Subcutaneous adipose tissue (tissue), 4 donors: ENCODE data around the gene SMIM20. TPM values are rescaled to one million over a fixed set of nuclear protein-coding genes. Genes with fewer than 3 reads are reported as not detected.

Experiments used
- total RNA-seq, 4 donors: library from RNA; depleted of rRNA; stranded (reverse); fragments of >200 nt; gene quantifications; one replicate each; pipeline ENCODE4 v1.1.0, GENCODE V29; 2016
- TF ChIP-seq, protein P1 (sequence below): fragments of 450-650 bp; IDR thresholded peaks from one replicate; pipeline ENCODE4 v1.5.1; 2016; ENCODE audit warnings: low read depth, mild to moderate bottlenecking, control low read depth, antibody characterized with exemption, moderate library complexity

The SMIM20 gene
- total RNA-seq, 4 donors from 2014 or later = 27.3 to 47.8 (median 34.7) TPM

DNA sequence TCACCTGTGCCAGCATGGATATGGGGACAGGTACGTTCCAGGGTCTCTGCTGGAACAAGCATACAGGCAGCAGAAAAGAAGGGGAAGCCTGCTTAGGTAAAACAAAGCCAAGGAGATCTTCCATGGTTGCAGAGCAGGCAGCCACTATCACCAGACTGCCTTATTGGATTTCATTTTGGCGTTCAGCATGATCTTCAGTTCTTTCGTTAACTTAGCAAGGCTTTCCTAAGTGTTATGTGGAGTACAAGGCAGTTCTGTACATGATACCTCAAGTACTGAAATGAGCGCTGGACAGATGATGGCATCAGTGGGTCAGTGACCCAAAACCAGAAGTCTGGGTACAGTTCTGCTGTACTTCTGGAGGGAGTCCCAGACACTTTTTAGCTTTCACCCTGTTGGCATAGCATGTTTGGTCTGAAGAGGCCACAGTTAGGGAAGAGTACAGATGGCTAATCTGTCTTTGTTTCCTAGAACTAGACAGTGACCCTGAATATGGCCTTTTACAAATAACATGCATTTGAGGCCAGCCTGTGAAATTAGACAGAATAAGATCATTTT, 8.9 kb downstream of the SMIM20 start:
- TF ChIP-seq, protein P1, sequence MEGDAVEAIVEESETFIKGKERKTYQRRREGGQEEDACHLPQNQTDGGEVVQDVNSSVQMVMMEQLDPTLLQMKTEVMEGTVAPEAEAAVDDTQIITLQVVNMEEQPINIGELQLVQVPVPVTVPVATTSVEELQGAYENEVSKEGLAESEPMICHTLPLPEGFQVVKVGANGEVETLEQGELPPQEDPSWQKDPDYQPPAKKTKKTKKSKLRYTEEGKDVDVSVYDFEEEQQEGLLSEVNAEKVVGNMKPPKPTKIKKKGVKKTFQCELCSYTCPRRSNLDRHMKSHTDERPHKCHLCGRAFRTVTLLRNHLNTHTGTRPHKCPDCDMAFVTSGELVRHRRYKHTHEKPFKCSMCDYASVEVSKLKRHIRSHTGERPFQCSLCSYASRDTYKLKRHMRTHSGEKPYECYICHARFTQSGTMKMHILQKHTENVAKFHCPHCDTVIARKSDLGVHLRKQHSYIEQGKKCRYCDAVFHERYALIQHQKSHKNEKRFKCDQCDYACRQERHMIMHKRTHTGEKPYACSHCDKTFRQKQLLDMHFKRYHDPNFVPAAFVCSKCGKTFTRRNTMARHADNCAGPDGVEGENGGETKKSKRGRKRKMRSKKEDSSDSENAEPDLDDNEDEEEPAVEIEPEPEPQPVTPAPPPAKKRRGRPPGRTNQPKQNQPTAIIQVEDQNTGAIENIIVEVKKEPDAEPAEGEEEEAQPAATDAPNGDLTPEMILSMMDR = no peak

DNA sequence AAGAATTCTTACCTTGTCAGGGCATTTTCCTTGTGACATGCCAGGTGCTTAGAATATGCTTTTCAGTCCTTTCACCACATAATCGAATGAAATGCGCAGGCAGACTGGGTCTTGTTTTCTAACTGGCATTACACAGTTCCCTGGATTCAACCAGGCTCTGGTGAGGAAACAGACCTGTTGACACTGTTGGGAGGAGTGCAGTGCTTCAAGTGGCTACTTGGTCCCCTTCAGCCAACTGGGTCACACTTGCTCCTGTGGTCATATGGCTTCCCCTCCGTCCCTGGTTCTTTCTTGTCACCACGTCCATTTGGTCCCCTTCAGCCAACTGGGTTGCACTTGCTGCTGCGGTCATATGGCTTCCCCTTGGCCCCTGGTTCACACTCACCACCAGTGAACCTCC, 9.7 kb downstream of the SMIM20 start:
- TF ChIP-seq, protein P1 = no peak

DNA sequence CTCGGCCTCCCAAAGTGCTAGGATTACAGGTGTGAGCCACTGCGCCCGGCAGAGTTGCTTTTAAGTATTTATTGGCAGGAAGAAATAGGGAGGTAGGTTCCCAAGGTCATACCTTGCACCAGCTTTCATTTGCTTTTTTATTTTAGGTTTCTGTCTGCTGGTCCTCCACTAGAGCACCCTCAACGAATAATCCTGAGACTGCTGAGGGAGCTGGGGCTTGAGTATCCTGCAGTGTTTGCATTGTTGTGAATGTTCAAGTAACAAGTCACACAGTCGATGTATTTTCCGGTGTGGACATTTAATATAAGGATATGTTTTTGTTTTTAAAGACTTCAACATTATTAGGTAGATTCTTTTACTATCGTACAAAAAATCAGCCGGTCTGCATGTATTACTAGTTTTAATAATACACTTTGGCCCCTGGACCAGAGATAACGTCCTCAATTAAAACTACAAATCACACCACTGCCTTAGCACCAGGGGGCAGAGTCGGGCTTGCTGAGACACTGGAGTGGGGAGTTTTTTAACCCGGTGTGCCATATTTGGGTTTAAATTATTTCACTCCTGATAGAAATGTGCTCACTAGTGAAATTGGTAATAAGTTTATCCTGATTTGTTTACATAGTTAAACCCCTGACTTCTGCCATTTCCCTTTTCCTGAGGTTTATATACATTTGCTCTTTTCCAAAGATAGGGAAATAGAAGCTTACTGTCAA, 11.6 kb downstream of the SMIM20 start:
- TF ChIP-seq, protein P1 = no peak

DNA sequence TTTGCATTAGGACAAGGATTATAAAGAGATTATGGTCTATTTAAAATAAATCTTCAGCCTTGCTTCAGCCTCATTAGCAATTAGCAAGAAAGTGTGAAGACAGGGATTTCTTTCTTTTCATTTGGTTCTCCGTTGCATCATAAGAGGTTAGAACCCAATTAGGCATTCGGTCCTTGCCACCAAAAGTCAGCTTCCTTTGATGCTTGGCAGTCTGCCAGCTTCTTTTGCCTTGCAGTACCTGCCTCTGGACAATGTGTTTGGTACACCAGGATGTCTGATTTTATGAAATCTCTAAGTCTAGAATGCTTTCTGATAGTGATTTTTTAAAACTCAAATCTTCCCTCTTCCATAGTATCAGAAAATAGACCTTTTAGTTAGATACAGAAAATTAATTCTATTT, 12.4 kb downstream of the SMIM20 start:
- TF ChIP-seq, protein P1 = no peak

DNA sequence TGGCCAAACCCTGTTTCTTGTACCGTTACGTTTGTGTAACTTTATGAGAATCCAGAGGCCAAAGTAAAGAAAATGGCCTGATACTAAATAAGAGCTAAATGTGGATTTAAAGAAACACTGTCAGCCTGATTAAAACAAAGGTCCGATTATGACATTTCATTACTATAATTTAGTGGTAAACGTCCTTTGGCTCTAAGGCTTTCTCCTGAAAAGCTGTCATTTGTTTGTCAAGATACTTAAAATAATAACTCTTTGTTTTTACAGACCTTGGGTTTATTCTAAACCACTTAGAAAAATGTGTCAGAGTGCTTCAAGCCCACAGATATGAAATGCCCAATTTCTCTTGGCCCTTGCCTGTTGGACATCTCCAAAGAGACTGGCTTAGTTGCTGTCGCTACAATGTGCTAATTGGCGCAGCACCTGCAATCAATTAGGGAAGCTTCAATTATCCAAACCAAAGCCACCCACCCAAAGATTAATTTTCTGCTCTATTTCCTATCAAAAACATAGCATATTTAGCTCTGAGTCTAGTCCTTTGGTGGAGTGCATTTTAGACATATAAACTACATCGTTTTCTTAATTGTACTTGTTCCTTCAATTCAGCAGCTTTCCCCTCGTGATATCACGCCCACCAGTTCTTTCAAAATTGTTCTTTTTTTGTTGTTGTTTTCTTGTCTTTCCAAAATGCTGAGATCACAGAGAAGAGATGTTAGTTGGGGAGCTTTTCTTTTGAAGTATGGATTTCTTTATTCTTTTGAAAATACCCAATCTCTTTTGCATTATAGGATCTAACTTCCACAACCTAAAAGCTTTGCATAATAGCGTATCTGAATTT, 13.6 kb downstream of the SMIM20 start:
- TF ChIP-seq, protein P1 = no peak

DNA sequence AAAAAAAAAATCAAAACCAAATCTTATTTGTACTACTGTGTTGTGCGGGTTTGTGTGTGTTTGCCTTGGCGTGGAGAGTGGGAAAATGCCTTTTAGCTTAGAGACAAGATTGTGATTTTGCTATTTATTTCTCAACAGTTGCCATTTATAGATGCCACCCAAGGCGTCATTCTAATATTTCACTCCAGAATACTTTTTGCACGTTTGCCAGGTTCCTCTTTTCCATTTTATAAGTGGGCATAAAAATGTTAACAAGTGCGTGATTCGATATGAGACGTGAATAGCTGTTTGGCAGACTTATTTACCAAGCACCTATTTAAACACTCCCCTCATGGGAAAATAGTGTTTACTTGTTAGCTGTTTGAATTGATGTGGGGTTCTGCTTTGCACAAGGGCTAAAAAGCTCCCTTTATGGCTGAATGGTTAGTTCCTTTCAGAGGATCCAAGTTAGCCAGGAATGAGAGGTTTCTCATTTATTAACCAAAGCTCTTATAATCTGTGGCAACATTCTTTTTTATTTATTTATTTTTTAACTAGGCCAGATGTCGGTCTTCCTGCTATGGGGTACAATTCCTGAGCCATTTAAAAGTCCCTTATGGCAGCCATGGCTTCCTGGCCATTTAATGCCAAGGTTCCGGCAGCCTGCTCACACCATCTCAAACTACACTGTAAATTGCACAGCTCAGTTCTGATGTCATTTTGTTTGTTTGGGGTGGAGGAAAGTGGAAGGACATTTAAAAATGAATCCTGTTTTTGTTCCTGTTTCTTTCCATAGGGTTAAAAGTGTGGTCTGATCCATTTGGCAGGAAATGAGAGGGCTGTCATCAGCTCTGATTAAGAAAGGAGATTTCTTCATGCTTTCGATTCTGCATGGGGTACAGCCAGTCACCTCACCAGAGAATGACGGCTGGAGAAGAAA, 14.6 kb downstream of the SMIM20 start:
- TF ChIP-seq, protein P1 = no peak
